ENCODE data around the gene ZNF276.

DNA sequence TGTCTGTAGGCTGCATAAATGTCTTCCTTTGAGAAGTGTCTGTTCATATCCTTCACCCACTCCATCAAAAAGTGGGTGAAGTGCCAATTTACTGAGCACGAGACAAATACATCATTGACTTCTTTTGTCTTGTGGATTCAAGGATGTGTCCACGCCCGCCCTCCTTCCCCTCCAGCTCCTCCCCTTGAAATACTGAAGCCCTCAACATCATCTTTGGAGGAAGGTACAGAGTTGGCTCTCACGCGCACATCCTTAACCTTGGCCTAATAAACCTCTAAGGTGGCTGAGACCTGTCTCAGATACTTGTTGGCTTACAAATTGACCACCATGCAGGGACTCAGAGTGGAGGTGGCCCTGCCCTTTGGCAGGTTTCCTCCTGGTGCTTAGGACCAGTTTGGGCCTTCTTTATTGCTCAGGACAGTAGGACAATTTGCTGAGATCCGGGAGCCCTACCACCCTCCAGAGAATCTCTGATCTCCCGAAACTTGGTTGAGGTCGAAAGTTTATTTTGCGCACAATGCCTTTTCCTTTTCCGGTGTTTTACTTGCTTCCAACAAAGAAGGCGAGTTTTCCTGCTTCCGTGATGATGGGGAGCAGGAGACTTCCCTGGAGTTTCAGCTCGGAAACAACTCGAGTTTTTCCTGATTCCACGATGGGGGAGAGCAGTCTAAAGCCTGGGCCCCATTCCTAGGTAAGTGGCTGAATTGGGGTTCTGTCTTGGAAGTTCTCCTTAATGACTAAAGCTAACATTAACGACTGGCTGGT lies 49.0 kb upstream of the ZNF276 start:
- TF ChIP-seq POLR2AphosphoS5 (IDR thresholded peaks at IDR 0.05; ENCODE audit: low read depth) (no peak), SPI1 (IDR thresholded peaks at IDR 0.05; ENCODE audit: borderline replicate concordance, low read depth) (no peak)
- TF ChIP-seq, protein P1, sequence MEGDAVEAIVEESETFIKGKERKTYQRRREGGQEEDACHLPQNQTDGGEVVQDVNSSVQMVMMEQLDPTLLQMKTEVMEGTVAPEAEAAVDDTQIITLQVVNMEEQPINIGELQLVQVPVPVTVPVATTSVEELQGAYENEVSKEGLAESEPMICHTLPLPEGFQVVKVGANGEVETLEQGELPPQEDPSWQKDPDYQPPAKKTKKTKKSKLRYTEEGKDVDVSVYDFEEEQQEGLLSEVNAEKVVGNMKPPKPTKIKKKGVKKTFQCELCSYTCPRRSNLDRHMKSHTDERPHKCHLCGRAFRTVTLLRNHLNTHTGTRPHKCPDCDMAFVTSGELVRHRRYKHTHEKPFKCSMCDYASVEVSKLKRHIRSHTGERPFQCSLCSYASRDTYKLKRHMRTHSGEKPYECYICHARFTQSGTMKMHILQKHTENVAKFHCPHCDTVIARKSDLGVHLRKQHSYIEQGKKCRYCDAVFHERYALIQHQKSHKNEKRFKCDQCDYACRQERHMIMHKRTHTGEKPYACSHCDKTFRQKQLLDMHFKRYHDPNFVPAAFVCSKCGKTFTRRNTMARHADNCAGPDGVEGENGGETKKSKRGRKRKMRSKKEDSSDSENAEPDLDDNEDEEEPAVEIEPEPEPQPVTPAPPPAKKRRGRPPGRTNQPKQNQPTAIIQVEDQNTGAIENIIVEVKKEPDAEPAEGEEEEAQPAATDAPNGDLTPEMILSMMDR (IDR thresholded peaks at IDR 0.05; ENCODE audit: insufficient read depth, low read length) = no peak
